Muscle of arm (tissue), 12 donors: Measurements from ENCODE around the gene CRMP1. TPM values are rescaled to one million over a fixed set of nuclear protein-coding genes. Genes with fewer than 3 reads are reported as not detected.
"Not testable (repeated sequence)": the region's sequence is repeated elsewhere in the genome, so short reads cannot be mapped to it uniquely, and the experiment has no call there.

ENCODE experiments used
- DNase-seq: peaks from one replicate; pipeline ENCODE4 v3.0.0-alpha.2; 2013
- polyA plus RNA-seq, 12 donors: library from polyadenylated mRNA; unstranded; fragments of 120-200 nt; gene quantifications; one replicate each; pipeline ENCODE4 v1.2.1, GENCODE V29; 2013; ENCODE audit not compliant: insufficient read length in 12 of 12

CRMP1 gene
- polyA plus RNA-seq, 12 donors, result 15.2 to 47.1 (median 24.1) TPM; not detected in 1

DNA sequence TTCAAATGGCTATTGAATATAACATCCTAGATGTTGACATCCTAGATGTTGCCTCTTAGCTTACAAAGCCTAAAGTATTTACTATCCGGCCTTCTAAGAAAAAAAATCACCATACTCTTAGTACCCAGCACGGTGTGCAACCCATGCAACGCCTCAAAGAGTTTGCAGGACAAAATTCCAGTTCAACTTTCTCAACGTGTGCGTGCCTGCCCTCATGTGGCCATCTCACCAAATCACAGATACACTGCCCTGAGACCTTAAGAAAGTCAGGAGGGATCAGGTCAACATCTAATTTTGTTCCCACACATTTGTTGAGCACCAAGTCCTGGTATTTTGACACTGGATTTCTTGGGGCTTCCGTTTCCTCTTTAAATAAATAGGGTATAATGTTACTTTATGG, 68.3 kb downstream of the CRMP1 start:
- no peak for DNase-seq

DNA sequence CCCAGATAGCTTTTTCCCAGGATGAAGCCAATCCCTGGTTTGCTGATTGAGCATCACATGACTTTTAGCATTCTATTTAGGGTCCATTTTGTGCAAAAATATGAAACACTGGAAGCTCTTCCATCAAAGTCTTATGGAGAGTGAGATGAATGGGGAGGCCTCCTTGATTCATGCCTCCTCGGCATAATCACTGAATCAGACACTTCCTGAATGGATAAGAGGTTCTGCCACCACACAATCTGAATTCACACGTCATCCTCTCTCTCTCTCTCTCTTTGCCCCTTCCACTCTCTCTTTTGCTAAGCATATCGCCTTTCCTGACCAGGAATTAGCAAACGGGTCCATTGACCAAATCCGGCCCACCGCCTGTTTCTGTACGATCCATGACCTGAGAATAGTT, 68.7 kb downstream of the CRMP1 start:
- no peak for DNase-seq

DNA sequence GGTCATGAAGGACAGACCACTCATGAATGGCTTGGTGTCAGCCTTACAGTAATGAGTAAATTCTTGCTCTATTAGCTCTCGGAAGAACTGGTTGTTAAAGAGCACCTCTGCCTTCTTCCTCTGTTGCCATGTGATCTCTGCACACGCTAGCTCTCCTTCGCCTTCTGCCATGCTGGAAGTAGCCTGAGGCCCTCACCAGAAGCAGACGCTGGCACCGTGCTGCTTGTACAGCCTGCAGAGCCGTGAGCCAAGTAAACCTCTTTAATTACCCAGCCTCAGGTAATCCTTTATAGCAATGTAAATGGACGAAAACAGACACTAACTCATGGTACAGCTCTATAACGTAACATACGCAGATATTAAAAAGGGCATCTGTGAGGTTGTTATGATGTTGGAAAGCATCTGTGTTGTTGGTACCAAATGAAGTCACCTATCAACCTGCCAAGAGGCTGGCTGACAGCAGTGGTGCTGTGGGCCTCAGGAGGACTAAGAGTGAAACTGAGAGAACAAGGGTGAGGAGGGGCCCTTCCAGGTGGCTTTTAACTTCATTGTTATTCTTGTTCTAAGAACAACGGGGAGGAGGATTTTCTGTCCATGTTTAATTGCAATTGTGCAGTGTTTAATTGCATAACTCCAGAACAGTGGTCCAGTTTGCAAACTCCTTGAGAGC, 69.2 kb downstream of the CRMP1 start:
- DNase-seq, result no peak

DNA sequence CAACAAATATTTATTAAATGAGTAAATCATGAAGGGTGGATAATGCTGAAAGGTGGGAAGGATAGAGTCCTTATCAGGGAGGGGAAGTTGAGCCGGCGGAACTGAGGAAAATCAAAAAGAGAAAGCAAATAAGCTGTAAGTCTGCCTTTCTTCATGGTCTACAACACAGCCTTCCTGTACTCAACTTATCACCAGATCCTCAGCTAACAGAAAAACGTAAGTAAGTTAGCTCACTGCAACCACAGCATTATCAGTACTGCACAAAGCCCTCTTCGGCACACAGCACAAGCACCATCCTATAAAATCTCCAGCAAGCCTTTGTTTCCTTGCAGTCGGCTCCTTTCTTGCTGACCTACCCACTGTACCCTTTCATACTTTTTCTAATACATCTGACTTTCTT, 70.3 kb downstream of the CRMP1 start:
- no peak for DNase-seq

DNA sequence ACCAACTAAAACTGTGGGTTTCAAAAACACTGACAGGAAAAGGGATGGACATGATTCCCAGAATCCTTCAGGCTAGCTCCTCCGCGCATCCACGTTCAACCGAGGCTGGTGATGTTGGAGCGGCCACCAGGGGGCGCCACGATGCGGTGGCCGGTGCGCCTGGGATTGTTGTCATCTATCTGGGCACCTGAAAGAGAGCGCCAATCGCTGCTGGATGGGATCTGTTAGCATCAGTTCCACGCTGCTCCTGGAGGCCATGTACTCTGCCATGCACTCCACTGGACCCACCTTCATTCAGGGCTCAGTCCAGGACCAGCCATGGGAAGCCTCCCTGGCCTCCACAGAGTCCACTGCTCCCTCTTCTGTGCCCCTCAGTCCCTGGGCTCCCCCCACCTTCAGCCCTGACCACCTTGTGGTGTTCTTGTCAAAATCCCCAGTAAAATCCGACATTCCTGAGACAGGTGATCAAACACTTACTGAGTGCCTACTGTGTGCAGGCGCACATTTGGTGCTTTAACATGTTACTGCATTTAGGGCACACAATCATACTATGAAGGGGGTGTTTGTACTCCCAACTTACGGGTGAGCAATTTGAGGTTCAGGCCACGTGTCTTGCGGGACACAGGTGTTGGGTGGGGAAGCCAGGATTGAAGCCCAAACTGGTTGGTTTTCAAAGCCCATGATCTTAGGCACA, 71.1 kb downstream of the CRMP1 start:
- no peak for DNase-seq

DNA sequence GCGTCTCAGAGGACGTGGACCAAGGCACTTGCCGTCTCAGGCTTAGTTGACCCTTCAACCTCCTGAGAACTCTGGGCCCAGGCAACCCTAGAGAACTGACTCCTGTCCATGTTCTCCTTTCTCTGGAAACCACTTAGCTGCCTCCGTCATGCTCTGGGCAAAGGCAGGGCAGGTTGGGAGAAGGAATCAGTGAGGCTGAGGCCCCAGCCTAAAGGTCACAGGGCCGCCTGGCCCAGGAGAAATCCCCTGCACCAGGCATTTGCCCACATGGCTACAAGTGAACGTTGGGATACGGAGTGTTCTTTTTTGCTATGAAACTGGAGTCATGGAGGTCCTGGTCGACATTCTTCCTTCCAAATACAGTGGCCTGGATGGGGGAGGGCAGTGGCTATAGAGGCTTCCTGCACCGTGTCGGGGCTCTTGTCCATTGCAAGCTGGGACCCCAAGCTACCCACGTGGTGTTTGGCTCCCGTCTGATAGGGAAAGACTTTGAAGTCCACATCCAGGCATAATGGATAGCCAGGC, 76.0 kb downstream of the CRMP1 start:
- DNase-seq, result no peak

DNA sequence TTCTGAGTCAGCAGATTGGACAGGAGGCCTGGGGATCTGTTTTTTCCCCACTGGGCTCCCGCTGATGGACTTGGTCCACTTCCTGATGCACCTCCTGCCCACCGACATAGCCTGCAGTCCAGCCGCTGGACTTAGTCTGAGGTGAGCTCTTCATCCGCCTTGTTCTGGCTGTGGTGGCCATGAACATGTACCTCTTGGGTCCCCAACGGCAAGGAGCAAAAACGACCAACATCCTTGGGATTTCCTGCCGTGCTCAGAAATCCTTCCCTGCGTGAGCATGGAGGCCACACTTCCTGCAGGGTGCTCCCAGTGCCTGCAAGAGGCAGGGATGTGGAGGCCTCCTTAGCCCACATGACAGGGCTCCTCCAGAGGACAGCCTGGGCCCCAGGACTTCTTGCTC, 76.8 kb downstream of the CRMP1 start:
- DNase-seq, result no peak

DNA sequence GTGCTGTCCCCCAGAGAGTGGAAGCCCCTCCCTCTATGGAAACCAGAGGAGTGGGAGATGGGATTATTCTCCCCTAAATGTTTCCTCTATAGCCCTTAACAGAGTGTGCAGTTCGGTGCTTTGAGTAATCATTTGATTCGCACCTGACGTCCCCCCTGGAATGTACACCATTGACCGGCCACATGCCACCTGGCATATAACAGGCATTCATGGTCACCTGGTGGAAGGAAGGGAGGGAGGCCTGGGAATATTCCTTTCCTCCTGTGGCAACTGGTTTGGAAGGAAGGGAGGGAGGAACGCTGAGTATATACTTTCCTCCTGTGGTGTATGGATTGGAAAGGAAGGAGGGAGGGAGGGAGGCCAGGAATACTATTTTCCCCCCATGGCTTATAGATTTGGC, 77.2 kb downstream of the CRMP1 start:
- DNase-seq, result no peak

DNA sequence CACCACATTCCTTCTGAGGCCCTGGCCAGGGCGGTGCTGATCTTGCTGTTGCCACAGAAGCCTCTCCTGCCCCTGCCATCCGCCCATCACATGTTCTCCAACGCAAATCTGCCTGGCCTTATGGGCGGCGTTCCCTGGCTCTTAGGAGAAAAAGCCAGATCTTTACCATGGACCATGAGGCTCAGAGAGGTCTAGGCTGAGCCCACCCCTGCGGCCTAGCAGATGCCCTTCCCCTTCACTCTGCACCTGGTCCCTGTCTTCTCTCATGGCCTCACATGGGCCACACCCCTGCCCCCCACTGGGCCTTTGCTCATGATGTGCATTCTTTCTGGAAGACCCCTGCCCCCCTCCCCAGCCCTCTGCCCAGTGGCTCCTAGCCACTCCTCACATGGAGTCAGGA, 78.5 kb downstream of the CRMP1 start:
- no peak for DNase-seq

DNA sequence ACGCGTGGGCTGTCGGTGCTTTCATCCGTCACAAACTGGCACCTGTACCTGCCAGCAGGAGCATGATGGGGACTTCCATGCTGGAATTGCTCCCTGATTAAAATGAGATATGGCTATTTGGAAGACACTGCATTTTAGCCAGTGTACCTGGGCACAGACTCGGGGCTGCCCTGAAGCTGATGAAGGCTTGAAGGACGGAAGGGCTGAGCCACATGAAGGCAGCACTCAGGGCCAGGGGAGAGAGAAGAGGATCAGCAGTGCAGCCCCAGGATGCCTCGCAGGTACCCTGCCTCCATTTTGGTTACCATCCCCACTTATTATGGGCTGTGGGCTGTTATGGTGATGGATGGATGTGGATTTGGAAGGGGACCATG, 79.0 kb downstream of the CRMP1 start:
- DNase-seq, result no peak

DNA sequence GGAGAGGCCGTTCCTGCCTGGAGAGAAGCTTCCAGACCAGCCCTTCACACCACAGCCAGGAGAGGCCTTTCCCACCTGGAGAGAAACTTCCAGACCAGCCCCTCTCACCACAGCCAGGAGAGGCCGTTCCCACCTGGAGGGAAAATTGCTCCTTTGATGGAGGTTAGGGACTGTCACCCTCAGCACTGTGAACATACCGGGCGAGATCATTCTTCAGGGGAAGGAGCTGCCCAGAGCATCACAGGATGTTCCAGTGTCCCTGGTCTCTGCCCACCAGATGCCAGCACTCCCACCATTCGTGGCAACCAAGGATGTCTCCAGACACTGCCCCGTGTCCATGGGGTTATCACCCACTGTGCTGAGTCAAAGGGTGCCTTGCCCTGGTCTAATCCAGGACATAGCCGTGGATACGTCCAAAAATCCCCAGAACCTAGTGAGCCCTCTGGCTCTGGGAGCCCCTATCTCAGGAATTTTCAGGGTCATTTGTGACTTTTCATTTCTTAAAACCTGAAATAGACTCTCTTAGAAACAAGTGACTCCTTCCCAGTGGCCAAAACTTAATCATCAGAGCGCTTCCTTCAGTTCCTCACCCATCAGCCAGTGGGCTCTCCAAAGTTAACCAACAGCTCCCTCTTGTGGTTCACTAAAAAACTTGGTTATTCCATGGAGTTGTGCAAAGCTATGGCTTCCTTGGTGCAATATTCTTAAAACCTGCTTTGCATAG, 80.2 kb downstream of the CRMP1 start:
- peak; percentile 67 for DNase-seq

DNA sequence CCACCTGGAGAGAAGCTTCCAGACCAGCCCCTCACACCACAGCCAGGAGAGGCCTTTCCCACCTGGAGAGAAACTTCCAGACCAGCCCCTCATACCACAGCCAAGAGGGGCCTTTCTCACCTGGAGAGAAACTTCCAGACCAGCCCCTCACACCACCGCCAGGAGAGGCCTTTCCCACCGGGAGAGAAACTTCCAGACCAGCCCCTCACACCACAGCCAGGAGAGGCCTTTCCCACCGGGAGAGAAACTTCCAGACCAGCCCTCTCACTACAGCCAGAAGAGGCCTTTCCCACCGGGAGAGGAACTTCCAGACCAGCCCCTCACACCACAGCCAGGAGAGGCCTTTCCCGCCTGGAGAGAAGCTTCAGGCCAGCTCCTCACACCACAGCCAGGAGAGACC, 80.8 kb downstream of the CRMP1 start:
- not testable (repeated sequence) for DNase-seq

DNA sequence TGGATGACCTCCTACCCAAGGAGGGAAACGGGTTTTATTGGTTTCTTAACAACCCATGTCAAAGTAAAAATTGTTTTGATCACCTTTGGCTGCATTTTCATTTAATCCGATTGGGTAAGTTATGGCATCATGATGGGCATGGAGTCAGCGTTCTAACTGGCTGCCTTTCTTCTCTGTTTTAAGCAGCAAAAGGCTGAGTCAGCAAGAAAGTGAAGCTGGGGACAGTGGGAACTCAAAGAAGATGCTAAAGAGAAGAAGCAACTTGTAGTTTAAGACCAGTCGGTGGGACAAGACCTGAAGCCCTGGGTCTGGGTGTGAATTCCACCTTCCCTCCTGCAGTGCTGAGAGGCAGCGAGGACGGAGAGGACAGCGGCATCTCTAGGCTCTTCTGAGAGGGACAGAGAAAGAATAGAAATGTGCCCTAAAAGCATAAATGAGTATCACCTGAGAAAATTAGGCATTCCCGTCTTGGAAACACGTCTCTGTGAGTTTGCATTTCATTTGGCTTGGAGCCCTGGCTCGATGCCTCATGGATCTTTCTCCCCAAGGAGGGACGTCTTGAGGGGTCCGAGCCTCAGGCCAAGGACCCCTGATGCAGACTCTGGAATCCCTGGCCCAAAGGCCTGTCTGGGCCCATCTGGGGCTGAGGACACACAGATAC, 82.0 kb downstream of the CRMP1 start:
- no peak for DNase-seq

DNA sequence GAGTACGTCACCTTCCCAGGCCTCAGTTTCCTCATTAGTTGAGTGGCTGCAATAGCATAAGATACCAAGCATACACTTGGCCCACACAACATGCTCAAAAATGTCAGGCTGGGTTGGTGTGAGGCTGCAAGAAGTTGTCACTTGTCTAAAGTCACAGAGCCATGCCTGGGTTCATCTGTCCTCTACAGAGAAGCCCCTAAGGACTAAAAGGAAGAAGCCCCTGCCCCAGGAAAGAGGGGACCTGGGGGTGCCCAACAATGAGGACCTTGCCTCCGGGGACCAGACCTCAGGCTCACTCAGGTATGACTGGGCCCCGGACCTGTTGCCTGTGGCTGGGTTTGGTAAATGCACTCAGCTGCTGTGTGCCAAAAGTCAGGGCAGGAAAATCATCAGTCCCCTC, 82.7 kb downstream of the CRMP1 start:
- DNase-seq, result no peak

DNA sequence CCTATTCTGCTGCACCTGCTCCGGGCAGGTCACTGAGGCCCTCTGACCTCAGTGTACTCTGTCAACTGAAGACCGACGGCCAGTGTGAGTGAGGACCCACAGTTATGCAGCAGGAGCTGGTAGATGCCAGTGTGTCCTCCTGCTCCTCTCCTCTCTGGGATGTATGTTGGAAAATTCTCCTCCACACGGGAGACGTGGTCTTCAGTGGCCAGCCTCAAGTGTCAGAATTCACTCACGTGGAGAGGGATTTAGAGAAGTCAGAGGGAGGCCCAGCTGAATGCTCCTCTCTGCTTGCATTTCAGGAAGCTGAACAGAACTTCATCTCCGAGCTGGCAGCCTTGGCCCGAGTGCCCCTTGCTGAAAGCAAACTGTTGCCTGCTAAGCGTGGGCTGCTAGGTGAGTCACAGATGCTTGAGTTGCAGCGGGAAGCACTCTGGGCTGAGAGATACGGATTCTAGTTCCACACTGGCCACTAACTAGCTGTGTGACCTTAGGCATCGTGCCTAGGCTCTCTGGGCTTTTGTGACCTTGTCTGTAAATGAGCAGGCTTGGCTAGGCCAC, 83.6 kb downstream of the CRMP1 start:
- DNase-seq, result no peak

DNA sequence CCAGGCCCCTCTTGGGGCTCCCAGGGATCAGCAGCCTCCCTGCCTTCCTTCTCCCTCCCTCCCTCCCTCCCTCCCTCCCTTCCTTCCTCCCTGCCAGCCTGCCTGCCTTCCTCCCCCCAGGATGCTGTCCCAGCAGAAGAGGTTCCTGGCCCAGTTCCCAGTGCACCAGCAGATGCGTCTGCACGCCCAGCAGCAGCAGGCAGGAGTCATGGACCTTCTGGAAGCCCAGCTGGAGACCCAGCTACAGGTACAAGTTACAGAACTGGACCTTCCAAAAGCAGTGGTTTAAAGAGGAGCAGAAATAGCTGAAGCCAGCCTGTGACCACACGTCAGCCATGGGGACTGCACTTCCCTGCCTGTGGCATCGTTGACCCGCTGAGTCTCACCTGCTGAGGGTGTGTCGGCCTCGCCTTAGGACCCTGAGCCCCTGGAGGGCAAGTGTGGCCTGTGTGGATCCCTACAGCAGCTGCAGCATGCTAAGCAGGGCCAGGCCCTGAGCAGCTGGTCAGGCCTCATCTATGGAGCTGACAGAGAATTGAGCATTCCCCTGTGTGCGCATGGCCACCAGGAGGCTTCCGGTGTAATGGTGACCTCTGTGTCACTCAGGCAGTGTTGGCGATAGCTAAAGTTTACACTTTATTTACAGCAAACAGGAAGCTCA, 84.7 kb downstream of the CRMP1 start:
- DNase-seq, result no peak

DNA sequence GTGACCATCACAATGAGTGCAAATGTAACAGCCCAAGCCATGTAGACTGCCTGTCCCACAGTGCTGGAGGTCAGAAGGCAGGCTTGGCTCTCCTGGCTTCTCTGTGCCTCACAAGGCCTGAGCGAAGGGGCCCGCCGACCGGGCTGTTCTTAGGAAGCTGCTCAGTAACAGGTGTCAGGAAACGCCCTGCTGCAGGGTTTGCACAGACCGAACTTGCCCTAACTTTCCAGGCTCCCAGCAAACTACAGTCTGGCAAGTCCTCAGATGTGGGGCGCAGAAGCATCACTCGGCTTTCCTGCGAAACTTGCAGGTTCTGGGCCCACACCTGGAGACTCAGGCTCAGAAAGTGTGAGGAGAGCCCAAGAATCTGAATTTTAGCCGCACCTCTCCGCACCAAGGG, 87.6 kb downstream of the CRMP1 start:
- DNase-seq, result no peak

DNA sequence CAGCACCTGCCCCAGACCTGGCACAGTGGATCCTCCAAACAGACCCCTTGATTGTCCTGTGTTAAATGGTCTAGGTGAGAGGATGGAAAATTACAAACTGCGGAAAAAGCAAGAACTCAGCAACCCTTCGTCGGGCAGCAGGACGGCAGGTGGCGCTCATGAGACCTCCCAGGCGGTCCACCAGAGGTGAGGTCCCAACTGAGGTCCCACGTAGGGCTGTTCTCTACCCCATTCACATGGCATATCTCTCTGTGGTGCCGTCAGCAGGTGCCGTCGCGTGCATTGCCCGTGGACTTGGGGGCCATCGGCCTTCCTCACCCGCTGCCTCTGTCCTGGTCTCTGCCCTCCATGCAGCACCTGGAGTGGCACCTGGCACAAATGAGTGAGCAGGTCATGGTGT, 88.2 kb downstream of the CRMP1 start:
- no peak for DNase-seq

DNA sequence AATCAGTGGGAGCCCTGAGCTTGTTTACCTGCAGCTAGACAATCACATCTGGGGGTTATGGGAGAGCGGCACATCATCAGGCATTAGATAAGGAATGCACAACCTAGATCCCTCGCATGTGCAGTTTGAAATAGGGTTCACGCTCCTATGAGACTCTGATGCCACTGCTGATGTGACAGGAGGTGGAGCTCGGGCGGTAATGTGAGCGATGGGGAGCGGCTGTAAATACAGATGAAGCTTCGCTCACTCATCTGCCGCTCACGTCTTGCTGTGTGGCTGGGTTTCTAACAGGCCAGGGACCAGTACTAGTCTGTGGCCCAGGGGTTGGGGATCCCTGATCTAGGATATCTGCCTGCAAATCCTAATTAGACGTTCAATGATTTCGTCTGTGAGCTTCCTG, 90.3 kb downstream of the CRMP1 start:
- no peak for DNase-seq

DNA sequence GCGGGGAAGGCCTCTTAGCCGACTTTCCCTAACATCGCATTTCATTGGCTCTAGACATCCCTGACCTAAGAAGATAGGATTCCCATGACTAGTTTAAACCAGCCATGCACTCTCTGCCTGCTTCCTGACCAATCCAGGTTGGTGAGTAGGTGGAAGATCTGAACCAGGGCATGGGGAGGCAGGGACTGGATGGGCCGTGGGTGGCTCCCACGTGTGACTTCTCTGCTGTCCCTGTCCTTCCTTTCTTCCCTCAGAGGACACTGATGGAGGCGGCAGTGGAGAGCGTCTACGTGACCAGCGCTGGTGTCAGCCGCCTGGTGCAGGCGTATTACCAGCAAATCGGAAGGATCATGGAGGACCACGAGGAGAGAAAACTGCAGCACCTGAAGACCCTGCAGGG, 91.2 kb downstream of the CRMP1 start:
- DNase-seq, result no peak

DNA sequence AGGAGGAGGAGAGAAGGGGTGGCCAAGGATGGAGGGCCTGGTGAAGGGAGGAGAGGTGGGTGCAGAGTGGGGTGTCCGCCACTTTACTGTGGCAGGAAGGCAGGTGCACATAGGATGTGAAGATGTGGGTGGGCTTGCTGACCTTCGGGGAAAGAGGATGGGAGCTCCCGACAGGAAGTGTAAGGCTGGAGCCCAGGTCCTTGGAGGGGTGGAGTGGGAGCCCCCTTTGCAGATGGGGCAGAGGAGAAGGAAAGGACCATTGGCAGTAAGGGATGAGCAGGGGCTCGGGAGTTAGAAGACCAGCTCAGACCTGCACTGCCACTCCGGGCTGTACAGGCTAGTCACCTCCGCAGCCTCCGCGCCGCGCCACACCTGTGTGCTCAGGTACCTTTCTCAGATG, 92.4 kb downstream of the CRMP1 start:
- DNase-seq, result no peak

DNA sequence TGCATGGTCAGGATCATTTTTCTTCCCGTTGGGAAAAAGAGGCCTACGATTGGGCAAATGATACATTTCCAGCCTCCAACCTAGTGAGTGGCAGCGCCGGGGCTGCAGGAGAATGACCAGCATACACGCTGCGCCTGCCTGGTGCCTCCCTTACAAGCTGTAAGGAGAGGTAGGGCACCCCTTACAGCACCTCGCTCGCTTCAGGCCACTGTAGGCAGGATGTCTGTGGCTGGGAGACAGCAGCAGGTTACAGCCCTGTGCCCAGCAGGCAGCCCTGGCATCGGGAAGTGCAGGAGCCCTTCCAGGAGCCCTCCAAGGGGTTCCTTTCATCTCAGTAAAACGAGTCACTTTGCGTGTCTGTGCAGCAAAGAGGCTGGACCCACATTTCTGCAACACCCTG, 93.5 kb downstream of the CRMP1 start:
- DNase-seq, result no peak
